T-helper 2 cell treated with Interferon-gamma antibody and Interleukin-4, amounts not matched to agents 5 μg/mL and 100 μg/mL, for 36 hours (primary cell): ENCODE measurements around the gene HAP1.

ENCODE experiments used
- DNase-seq: peaks from one replicate; pipeline ENCODE4 v3.0.0; 2021; ENCODE audit warnings: low spot score
- H3K27ac Mint-ChIP-seq: one replicate; pipeline ENCODE4 v1.8.0; 2021; ENCODE audit warnings: mild to moderate bottlenecking, mixed read lengths
- H3K27me3 Mint-ChIP-seq: one replicate; pipeline ENCODE4 v1.8.0; 2021; ENCODE audit warnings: low read depth, mixed read lengths
- H3K36me3 Mint-ChIP-seq: one replicate; pipeline ENCODE4 v1.8.0; 2021; ENCODE audit warnings: low read depth, mixed read lengths
- H3K4me1 Mint-ChIP-seq: one replicate; pipeline ENCODE4 v1.8.0; 2021; ENCODE audit warnings: low read depth, mixed read lengths
- H3K4me3 Mint-ChIP-seq: one replicate; pipeline ENCODE4 v1.8.0; 2022; ENCODE audit warnings: mild to moderate bottlenecking, moderate library complexity, mixed read lengths
- H3K9me3 Mint-ChIP-seq: one replicate; pipeline ENCODE4 v1.8.0; 2021; ENCODE audit warnings: mixed read lengths

The HAP1 gene

GRCh38 chr17:41748275-41748674, 13.8 kb upstream of the HAP1 start:
- DNase-seq: no peak
- Mint-ChIP-seq H3K4me3 (no peak overlapping the region), H3K36me3 (no peaks in the 10 kb centered on the region), H3K27me3 (no peaks in the 10 kb centered on the region), H3K9me3 (no peaks in the 10 kb centered on the region), H3K4me1 (no peaks in the 10 kb centered on the region), H3K27ac (no peak overlapping the region)

- H3K4me3 Mint-ChIP-seq: no peak overlapping the region
- no peak overlapping the region for H3K27ac Mint-ChIP-seq
- H3K4me1 Mint-ChIP-seq: no peaks in the 10 kb centered on the region
- DNase-seq: no peak
- no peaks in the 10 kb centered on the region for H3K36me3 Mint-ChIP-seq
- H3K9me3 Mint-ChIP-seq: no peaks in the 10 kb centered on the region
- peaks cover 6% of the 10 kb centered on the region for H3K27me3 Mint-ChIP-seq
Measured at GRCh38 chr17:41741709-41742108, 7.3 kb upstream of the HAP1 start.

GRCh38 chr17:41740506-41740905, 6.1 kb upstream of the HAP1 start:
- H3K4me1 Mint-ChIP-seq: no peaks in the 10 kb centered on the region
- H3K4me3 Mint-ChIP-seq: no peak overlapping the region
- DNase-seq: no peak
- H3K27ac Mint-ChIP-seq: no peak overlapping the region
- H3K36me3 Mint-ChIP-seq: no peaks in the 10 kb centered on the region
- no peaks in the 10 kb centered on the region for H3K9me3 Mint-ChIP-seq
- H3K27me3 Mint-ChIP-seq: peaks cover 18% of the 10 kb centered on the region

DNA sequence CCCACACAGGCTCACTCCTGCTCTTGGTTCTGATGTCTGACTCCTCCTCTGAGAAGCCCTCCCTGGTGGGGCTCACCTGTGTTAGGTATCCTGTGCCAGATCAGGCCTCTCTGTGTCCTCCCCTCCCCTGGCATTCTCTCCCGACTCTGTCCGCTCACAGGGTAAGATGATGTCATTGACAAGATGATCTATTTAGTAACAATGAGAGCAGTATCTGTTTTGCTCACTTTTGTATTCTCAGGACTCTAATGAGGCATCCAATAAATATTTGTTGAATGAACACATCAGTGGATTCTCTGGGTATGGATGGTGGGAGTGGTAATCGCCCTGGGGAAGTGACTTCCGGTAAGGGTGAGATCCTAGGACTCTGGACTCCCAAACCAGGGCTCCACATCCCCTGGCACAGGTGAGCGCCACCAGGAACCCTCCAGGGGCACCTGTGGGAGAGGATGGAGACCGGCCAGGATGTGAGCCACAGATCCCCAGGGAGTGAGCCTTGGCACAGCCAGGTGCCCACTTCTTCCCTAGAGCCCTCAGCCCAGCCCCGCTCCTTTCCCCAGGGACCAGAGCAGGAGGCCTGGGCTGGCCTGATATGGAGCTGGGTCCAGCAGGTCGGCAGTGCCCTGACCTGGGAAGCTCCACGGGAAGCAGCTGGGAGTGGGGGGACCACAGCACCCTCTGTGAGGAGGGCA, 5.4 kb upstream of the HAP1 start:
- H3K9me3 Mint-ChIP-seq: no peaks in the 10 kb centered on the region
- no peak for DNase-seq

GRCh38 chr17:41738801-41739112, 4.3 kb upstream of the HAP1 start:
- H3K36me3 Mint-ChIP-seq: no peaks in the 10 kb centered on the region
- peaks cover 1% of the 10 kb centered on the region for H3K4me1 Mint-ChIP-seq
- no peaks in the 10 kb centered on the region for H3K9me3 Mint-ChIP-seq
- no peak overlapping the region for H3K27ac Mint-ChIP-seq
- no peak overlapping the region for H3K4me3 Mint-ChIP-seq
- H3K27me3 Mint-ChIP-seq: peaks cover 29% of the 10 kb centered on the region
- no peak for DNase-seq

More for the DNA sequence above, 5.4 kb upstream of the HAP1 start:
- Mint-ChIP-seq H3K36me3 (no peaks in the 10 kb centered on the region), H3K4me3 (no peak overlapping the region), H3K27ac (no peak overlapping the region), H3K27me3 (peaks cover 23% of the 10 kb centered on the region), H3K4me1 (peaks cover 1% of the 10 kb centered on the region)

DNA sequence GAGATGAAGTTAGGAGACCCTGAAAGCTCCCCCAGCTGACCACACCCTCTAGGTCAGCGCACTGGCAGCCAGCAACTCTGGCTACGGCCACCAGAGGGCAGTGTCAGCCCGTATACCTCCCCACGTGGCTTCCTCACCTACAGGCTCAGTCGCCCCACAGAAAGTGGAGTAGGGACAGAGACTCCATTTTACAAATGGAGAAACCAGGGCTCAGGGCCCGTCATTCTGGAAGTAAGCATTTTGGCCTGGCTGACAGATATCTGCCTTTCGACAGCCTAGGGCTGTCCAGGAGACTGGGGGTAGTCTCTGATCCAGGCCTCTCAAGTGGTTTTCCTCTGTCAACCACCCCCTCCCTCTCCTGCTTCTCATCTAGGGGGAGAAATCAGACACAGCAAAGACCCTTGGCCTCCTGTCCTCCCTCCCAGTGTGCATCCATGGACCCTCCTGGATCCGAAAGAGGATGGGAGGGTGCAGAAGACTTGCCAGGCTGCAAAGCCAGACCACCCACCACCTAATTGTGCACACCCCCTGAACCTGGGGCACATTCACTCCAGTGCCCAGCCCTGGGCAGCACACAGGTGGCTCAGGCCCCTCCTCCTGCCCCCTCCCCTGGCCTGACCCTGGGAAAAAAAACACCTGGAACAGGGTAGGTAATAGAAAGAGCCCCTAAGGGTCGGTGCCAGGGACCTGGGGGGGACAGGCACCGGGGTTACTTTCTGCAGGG, 3.8 kb upstream of the HAP1 start:
- Mint-ChIP-seq H3K36me3 (no peaks in the 10 kb centered on the region), H3K27me3 (peaks cover 33% of the 10 kb centered on the region), H3K27ac (no peak overlapping the region), H3K4me3 (no peak overlapping the region), H3K9me3 (no peaks in the 10 kb centered on the region), H3K4me1 (peaks cover 1% of the 10 kb centered on the region)
- DNase-seq: peak; percentile 79

- H3K9me3 Mint-ChIP-seq: no peaks in the 10 kb centered on the region
- DNase-seq: no peak
- peaks cover 1% of the 10 kb centered on the region for H3K4me1 Mint-ChIP-seq
- H3K27me3 Mint-ChIP-seq: peaks cover 37% of the 10 kb centered on the region
- no peak overlapping the region for H3K4me3 Mint-ChIP-seq
- no peaks in the 10 kb centered on the region for H3K36me3 Mint-ChIP-seq
- H3K27ac Mint-ChIP-seq: peak overlapping the region; percentile 46
Measured at GRCh38 chr17:41737680-41738023, 3.2 kb upstream of the HAP1 start.

DNA sequence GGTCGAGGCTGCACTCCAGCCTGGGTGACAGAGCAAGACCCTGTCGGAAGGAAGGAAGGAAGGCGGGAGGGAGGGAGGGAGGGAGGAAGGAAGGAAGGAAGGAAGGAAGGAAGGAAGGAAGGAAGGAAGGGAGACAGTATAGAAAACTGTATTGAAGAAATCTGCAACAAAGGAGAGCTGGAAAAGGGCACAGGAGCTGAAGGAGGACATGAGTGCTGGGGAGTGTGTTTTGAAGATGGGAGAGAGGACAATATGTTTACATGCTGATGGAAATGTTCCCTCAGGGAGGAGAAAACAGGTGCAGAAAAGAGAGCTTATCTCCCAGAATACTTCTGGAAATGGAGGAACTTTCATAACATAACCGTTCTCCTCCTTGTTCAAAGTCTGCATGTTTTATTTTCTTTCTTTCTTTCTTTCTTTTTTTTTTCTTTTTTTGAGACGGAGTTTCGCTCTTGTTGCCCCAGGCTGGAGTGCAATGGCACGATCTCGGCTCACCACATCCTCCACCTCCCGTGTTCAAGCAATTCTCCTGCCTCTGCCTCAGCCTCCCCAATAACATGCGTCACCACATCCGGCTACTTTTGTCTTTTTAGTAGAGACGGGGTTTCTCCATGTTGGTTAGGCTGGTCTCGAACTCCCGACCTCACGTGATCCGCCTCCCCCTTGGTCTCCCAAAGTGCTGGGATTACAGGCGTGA, 2.7 kb upstream of the HAP1 start:
- Mint-ChIP-seq H3K27me3 (peaks cover 42% of the 10 kb centered on the region), H3K9me3 (no peaks in the 10 kb centered on the region), H3K27ac (peak overlapping the region; percentile 46), H3K4me3 (peak overlapping the region; percentile 3), H3K36me3 (no peaks in the 10 kb centered on the region), H3K4me1 (peaks cover 1% of the 10 kb centered on the region)
- DNase-seq: no peak

DNA sequence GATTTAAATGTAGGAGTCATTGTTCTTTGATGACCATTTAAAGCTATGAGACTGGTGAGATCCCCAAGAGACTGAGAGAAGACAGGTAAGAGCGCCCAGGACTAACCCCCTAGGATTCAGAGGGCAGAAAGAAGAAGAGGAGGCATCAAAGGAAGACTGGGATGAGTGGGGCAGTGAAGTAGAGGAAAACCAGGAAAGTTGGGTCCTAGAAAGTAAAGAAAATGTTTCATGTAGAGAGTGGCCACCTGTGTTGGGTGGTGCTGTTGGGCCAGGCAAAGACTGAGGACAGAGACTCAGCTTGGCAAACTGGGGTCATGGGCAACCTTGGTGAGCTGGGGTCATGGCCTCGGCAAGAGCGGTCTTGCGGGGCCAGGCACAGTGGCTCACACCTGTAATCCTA, 1.3 kb upstream of the HAP1 start:
- no peak overlapping the region for H3K27ac Mint-ChIP-seq
- no peak overlapping the region for H3K4me3 Mint-ChIP-seq
- H3K36me3 Mint-ChIP-seq: no peaks in the 10 kb centered on the region
- H3K9me3 Mint-ChIP-seq: no peaks in the 10 kb centered on the region
- peaks cover 54% of the 10 kb centered on the region for H3K27me3 Mint-ChIP-seq
- no peak for DNase-seq
- H3K4me1 Mint-ChIP-seq: peaks cover 1% of the 10 kb centered on the region

GRCh38 chr17:41734949-41735313, 488 bp upstream of the HAP1 start:
- DNase-seq: no peak
- Mint-ChIP-seq H3K4me1 (peaks cover 1% of the 10 kb centered on the region), H3K4me3 (peak overlapping the region; percentile 57), H3K9me3 (no peaks in the 10 kb centered on the region), H3K27me3 (peaks cover 61% of the 10 kb centered on the region), H3K36me3 (no peaks in the 10 kb centered on the region), H3K27ac (no peak overlapping the region)

DNA sequence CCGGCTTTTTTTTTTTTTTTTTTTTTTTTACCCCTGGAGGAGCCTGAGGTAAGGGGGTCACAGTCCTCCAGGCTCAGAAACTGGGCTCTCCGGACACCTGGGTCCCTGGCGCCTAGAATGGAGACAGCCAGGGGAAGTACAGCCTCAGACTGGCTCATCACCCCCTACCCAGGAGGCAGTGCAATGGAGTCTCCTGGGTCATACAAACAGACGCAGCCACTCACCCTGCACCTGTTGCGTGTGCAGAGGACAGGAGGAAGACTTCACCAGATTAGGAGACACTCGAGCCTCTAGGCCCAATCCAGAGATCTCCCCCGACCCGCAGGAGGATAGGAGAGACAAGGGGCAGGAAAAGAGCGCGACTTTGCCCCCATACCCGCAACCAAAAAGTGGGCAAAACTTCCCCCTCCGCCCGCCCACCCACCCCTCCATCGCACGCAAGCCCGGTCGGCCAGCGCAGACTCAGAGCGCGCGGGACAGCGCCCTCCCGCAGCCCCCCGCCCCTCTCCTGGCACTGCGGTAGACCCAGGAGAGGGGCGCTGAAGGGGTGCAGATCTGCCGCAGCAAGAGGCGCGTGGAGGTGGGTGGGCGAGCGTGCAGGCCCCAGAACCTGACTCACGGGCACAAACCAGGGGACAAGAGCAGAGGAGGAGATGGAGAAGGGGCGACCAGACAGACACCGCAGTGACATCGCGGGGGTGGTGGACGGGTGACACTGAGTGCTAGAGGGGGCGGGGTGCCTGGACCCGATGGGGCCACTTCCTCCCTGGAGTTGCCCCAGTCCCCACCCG, 900 bp downstream of the HAP1 start:
- Mint-ChIP-seq H3K36me3 (no peaks in the 10 kb centered on the region), H3K27me3 (peaks cover 63% of the 10 kb centered on the region), H3K4me1 (peaks cover 1% of the 10 kb centered on the region), H3K27ac (no peak overlapping the region), H3K4me3 (no peak overlapping the region), H3K9me3 (no peaks in the 10 kb centered on the region)
- DNase-seq: peak; percentile 7

DNA sequence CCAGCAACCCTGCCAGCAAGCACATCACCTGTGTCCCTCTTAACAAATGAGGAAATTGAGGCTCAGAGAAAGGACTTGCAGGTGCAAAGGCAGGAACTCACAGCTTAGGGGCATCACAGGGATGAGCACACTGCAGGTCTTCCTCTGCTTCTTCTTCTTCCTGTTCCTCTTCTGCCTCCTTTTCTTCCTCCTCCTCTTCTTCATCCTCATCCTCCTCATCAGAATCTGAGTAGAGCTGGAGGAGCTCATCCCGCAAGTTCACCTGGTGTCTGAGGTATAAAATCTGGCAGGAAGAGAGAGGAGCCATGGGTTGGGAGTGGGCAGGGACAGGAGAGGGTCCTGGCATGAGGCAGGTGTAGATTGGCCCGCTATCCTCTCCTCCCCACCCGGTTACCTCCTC, 2.6 kb downstream of the HAP1 start:
- H3K27ac Mint-ChIP-seq: no peak overlapping the region
- H3K36me3 Mint-ChIP-seq: no peaks in the 10 kb centered on the region
- H3K27me3 Mint-ChIP-seq: peaks cover 59% of the 10 kb centered on the region
- no peak for DNase-seq
- H3K9me3 Mint-ChIP-seq: no peaks in the 10 kb centered on the region
- no peak overlapping the region for H3K4me3 Mint-ChIP-seq
- peaks cover 1% of the 10 kb centered on the region for H3K4me1 Mint-ChIP-seq

- H3K27me3 Mint-ChIP-seq: peaks cover 46% of the 10 kb centered on the region
- H3K36me3 Mint-ChIP-seq: no peaks in the 10 kb centered on the region
- no peaks in the 10 kb centered on the region for H3K9me3 Mint-ChIP-seq
- no peak for DNase-seq
- H3K27ac Mint-ChIP-seq: no peak overlapping the region
- H3K4me3 Mint-ChIP-seq: no peak overlapping the region
- H3K4me1 Mint-ChIP-seq: peaks cover 1% of the 10 kb centered on the region
Measured at GRCh38 chr17:41730479-41730878, 4.0 kb downstream of the HAP1 start.

- no peak overlapping the region for H3K27ac Mint-ChIP-seq
- no peaks in the 10 kb centered on the region for H3K4me1 Mint-ChIP-seq
- no peaks in the 10 kb centered on the region for H3K9me3 Mint-ChIP-seq
- no peak for DNase-seq
- no peaks in the 10 kb centered on the region for H3K36me3 Mint-ChIP-seq
- H3K4me3 Mint-ChIP-seq: no peak overlapping the region
- H3K27me3 Mint-ChIP-seq: peaks cover 29% of the 10 kb centered on the region
Measured at GRCh38 chr17:41728056-41728455, 6.4 kb downstream of the HAP1 start.
